Upper lobe of left lung (tissue), 4 donors: ENCODE results near the gene BBS1.

Experiments used
- CTCF ChIP-seq, 6 experiments: fragments of 450-650 bp in 4 of 6; fragments of 200-600 bp in 2 of 6; sonication (generic) in 2 of 6; IDR thresholded peaks; one replicate each; pipeline ENCODE4 v1.5.1; 2016 to 2019; ENCODE audit warnings: antibody characterized with exemption in 6 of 6
- EP300 ChIP-seq, 4 donors: sonication (generic); formaldehyde crosslinking; IDR thresholded peaks; one replicate each; pipeline ENCODE4 v1.5.1; 2017; ENCODE audit warnings: antibody characterized with exemption in 4 of 4, control low read depth in 2 of 4
- POLR2A ChIP-seq, 4 donors: fragments of 450-650 bp; IDR thresholded peaks; one replicate each; pipeline ENCODE4 v1.5.1; 2016 to 2017; ENCODE audit warnings: antibody characterized with exemption in 4 of 4, mild to moderate bottlenecking in 2 of 4
- POLR2AphosphoS5 ChIP-seq, 2 donors: sonication (generic); formaldehyde crosslinking; IDR thresholded peaks; one replicate each; pipeline ENCODE4 v1.5.1; 2017; ENCODE audit warnings: antibody characterized with exemption in 2 of 2

- TF ChIP-seq POLR2A (IDR thresholded peaks at IDR 0.05) = no peak
- TF ChIP-seq CTCF (IDR thresholded peaks at IDR 0.05) = no peak
- TF ChIP-seq EP300 (IDR thresholded peaks at IDR 0.05) = no peak
- TF ChIP-seq POLR2AphosphoS5 (IDR thresholded peaks at IDR 0.05) = no peak
These were observed 38.4 kb upstream of the BBS1 start for GRCh38 chr11:66472054-66472453.
